Omental fat pad (tissue), 4 donors: Measurements from ENCODE around the gene TBL1X. TPM values are rescaled to one million over a fixed set of nuclear protein-coding genes. Genes with fewer than 3 reads are reported as not detected.

ENCODE experiments used
- ATAC-seq: fragments of 150-250 bp; one replicate; pipeline ENCODE4 v1.9.1; 2016; ENCODE audit warnings: mild to moderate bottlenecking, moderate library complexity; ENCODE audit not compliant: low FRiP score
- DNase-seq: peaks from one replicate; pipeline ENCODE4 v3.0.0-alpha.2; 2019; ENCODE audit warnings: low spot score
- CTCF ChIP-seq, 3 donors: fragments of 450-650 bp; IDR thresholded peaks; one replicate each; pipeline ENCODE4 v1.5.1; 2016 to 2017; ENCODE audit warnings: antibody characterized with exemption in 3 of 3, mild to moderate bottlenecking in 3 of 3, moderate library complexity in 2 of 3
- total RNA-seq, 4 donors: library from RNA; depleted of rRNA; stranded (reverse); fragments of >200 nt; gene quantifications; one replicate each; pipeline ENCODE4 v1.1.0, GENCODE V29; 2016

Gene TBL1X
- total RNA-seq, 4 donors from 2014 or later: 13.1 to 22.7 (median 16.2) TPM

GRCh38 chrX:9515489-9515888, 50.6 kb downstream of the TBL1X start:
- TF ChIP-seq CTCF (IDR thresholded peaks at IDR 0.05): no peak
- DNase-seq: no peak
- ATAC-seq: no peak

- ATAC-seq (no peak), DNase-seq (no peak)
- no peak for TF ChIP-seq CTCF (IDR thresholded peaks at IDR 0.05)
These were observed 51.2 kb downstream of the TBL1X start for GRCh38 chrX:9515973-9516538.

- DNase-seq: no peak
- ATAC-seq: no peak
- TF ChIP-seq CTCF (IDR thresholded peaks at IDR 0.05): no peak
These were observed 51.8 kb downstream of the TBL1X start for GRCh38 chrX:9516635-9517034.

- no peak for TF ChIP-seq CTCF (IDR thresholded peaks at IDR 0.05)
- no peak for DNase-seq
These were observed 53.2 kb downstream of the TBL1X start for GRCh38 chrX:9518051-9518450.

GRCh38 chrX:9518889-9519288, 54.0 kb downstream of the TBL1X start:
- TF ChIP-seq CTCF (IDR thresholded peaks at IDR 0.05): no peak
- ATAC-seq (no peak), DNase-seq (no peak)

More at GRCh38 chrX:9518051-9518450, 53.2 kb downstream of the TBL1X start:
- no peak for ATAC-seq

GRCh38 chrX:9519546-9520216, 54.8 kb downstream of the TBL1X start:
- ATAC-seq: peak; percentile 80
- no peak for TF ChIP-seq CTCF (IDR thresholded peaks at IDR 0.05)
- no peak for DNase-seq

GRCh38 chrX:9520217-9520590, 55.3 kb downstream of the TBL1X start:
- DNase-seq (no peak), ATAC-seq (no peak)
- TF ChIP-seq CTCF (IDR thresholded peaks at IDR 0.05): no peak
